WERI-Rb-1 (cell line): ENCODE data around the gene TAB3.

ENCODE experiments used
- DNase-seq: peaks from one replicate; pipeline ENCODE4 v3.0.0-alpha.2; 2020
- H3K27ac ChIP-seq: fragments of 250-450 bp; sonication (Bioruptor Pico); 2 replicates; pipeline ENCODE4 v1.5.1; 2020; ENCODE audit warnings: mild to moderate bottlenecking, moderate library complexity
- H3K27me3 ChIP-seq: fragments of 250-450 bp; sonication (Bioruptor Pico); 2 replicates; pipeline ENCODE4 v1.5.1; 2021; ENCODE audit warnings: mild to moderate bottlenecking, low read depth, moderate library complexity; ENCODE audit not compliant: insufficient read depth, severe bottlenecking
- H3K36me3 ChIP-seq: fragments of 250-450 bp; sonication (Bioruptor Pico); 2 replicates; pipeline ENCODE4 v1.5.1; 2020; ENCODE audit warnings: mild to moderate bottlenecking, moderate library complexity
- H3K4me3 ChIP-seq: 2 replicates; pipeline ENCODE4 v1.5.1; 2011; ENCODE audit warnings: low read depth, mild to moderate bottlenecking, control low read depth, low read length
- H3K9me3 ChIP-seq: fragments of 250-450 bp; sonication (Bioruptor Pico); 2 replicates; pipeline ENCODE4 v1.5.1; 2021; ENCODE audit warnings: mild to moderate bottlenecking, moderate library complexity; ENCODE audit not compliant: severe bottlenecking
- CTCF ChIP-seq: IDR thresholded peaks from 2 replicates; pipeline ENCODE4 v1.5.1; 2011; ENCODE audit warnings: low read depth, mild to moderate bottlenecking, control low read depth, inconsistent platforms, low read length

Gene TAB3

GRCh38 chrX:30889147-30890140 lies at the start of gene TAB3:
TSS of gene TAB3 (minus strand) at chrX:30889254. CDS start at chrX:30859588, 29,666 bp downstream.
- peak within 1 kb of the TSS; percentile 51 for H3K4me3 ChIP-seq
- no peaks in the 10 kb centered on the region for H3K36me3 ChIP-seq
- DNase-seq: peak; percentile 94
- peak within 1 kb of the TSS; percentile 72 for H3K27ac ChIP-seq
- no peaks in the 10 kb centered on the region for H3K9me3 ChIP-seq
- H3K27me3 ChIP-seq: peaks cover 13% of the 10 kb centered on the region
- TF ChIP-seq CTCF: no peak

GRCh38 chrX:30938295-30938694 lies 49.2 kb upstream of the TAB3 start:
- no peak overlapping the region for H3K4me3 ChIP-seq
- no peaks in the 10 kb centered on the region for H3K27me3 ChIP-seq
- H3K36me3 ChIP-seq: no peaks in the 10 kb centered on the region
- no peak for TF ChIP-seq CTCF
- no peak for DNase-seq
- no peak overlapping the region for H3K27ac ChIP-seq
- peaks cover 9% of the 10 kb centered on the region for H3K9me3 ChIP-seq

- no peak overlapping the region for H3K27ac ChIP-seq
- H3K27me3 ChIP-seq: no peaks in the 10 kb centered on the region
- peak; percentile 54 for DNase-seq
- H3K9me3 ChIP-seq: peaks cover 12% of the 10 kb centered on the region
- H3K36me3 ChIP-seq: no peaks in the 10 kb centered on the region
- H3K4me3 ChIP-seq: no peak overlapping the region
- peak; percentile 35; the same call in 1 of the 2 replicates for TF ChIP-seq CTCF
Measured at GRCh38 chrX:30935985-30936384, 46.9 kb upstream of the TAB3 start.

- Histone ChIP-seq H3K36me3 (no peaks in the 10 kb centered on the region), H3K27me3 (no peaks in the 10 kb centered on the region), H3K9me3 (peaks cover 12% of the 10 kb centered on the region), H3K4me3 (no peak overlapping the region), H3K27ac (no peak overlapping the region)
- DNase-seq: no peak
- TF ChIP-seq CTCF: no peak
Measured at GRCh38 chrX:30931920-30932319, 42.9 kb upstream of the TAB3 start.

GRCh38 chrX:30930679-30931078 lies 41.6 kb upstream of the TAB3 start:
- Histone ChIP-seq H3K4me3 (no peak overlapping the region), H3K27ac (no peak overlapping the region), H3K9me3 (peaks cover 12% of the 10 kb centered on the region), H3K27me3 (no peaks in the 10 kb centered on the region), H3K36me3 (no peaks in the 10 kb centered on the region)
- no peak for TF ChIP-seq CTCF
- DNase-seq: no peak
